NOMO-1 treated with DMSO at 0.1 percent for 48 hours (cell line): ENCODE data around the gene ARL16.

ENCODE experiments used
- DNase-seq: peaks from one replicate; lab custom pipeline; 2025; ENCODE audit not compliant: unreplicated experiment; lab: John Stamatoyannopoulos, UW

ARL16 gene

DNA sequence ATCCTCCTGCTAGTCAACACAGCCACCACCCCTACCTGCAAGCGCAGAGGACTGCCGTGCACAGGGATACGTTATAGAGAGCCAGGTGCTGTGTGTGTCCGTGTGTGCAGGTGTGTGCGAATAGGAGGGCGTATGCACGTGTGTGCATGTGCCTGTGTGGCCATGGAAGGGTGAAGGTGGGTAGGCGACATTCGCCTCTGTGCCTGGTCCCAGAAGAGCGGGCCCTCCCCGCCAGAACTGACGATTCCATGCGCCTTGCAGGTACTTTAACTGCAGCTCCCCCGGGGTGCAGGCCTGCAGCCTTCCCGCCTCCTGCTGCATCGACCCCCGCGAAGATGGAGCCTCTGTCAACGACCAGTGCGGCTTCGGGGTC lies 36.0 kb downstream of the ARL16 start:
- DNase-seq, result no peak

DNA sequence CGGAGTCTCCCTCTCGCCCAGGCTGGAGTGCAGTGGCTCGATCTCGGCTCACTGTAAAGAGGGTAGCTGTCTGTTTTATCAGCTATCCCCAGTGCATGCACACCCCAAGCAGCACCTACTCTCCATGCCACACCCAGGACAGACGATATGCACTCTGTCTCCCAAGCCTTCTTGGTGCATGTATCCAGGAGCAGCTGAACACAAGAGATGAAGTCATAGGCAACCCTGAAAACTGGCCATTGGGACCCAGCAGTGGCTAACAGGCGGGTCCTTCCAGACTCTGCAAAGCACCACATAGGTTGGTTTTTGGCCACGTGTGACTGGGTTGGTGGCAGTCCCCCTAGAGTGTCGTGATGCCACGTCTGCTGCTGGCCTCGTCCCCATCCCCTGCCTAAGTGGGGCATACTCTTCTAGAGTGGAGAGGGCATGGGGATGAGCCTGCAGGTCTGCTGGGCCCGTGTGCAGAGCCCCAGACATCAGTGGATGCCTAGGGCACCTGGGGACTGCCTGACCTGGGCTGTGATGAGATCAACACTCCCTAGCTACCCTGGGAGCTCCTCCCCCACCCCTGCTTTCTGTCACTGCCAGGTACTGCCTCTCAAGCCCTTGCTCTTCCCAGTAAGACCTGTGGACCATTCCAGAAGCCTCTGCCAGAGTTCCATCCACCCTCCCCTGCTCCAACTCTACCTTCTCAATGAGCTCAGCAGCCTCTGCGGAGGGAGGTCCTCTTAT lies 36.6 kb downstream of the ARL16 start:
- DNase-seq, result no peak

GRCh38 chr17:81644976-81645952 lies 38.3 kb downstream of the ARL16 start:
- DNase-seq, result no peak

GRCh38 chr17:81644496-81644895 lies 39.1 kb downstream of the ARL16 start:
- no peak for DNase-seq

- no peak for DNase-seq
These were observed 41.6 kb downstream of the ARL16 start for GRCh38 chr17:81641825-81642489.

- DNase-seq, result no peak
These were observed 43.6 kb downstream of the ARL16 start for GRCh38 chr17:81640011-81640410.

DNA sequence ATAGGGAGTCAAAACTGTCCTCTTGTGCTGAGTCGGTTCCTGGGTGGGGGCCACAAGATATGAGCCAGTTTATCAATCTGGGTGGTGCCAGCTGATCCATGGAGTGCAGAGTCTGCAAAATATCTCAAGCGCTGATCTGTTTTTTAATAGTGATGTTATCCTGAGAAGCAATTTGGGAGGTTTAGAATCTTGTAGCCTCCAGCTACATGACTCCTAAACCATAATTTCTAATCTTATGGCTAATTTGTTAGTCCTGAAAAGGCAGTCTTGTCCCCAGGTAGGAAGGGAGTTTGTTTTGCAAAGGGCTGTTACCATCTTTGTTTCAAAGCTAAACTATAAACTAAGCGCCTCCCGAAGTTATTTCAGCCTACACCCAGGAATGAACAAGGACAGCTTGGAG lies 44.9 kb downstream of the ARL16 start:
- DNase-seq, result no peak

- peak; percentile 57 for DNase-seq
These were observed 46.9 kb downstream of the ARL16 start, which contains the start of the genes NPLOC4 and TSPAN10 for GRCh38 chr17:81636505-81637288. Gene NPLOC4 (minus strand): TSS chr17:81637112. CDS start chr17:81636930, 182 bp downstream. Gene TSPAN10 (plus strand): TSS chr17:81637196. CDS start chr17:81642413, 5,217 bp downstream.

DNA sequence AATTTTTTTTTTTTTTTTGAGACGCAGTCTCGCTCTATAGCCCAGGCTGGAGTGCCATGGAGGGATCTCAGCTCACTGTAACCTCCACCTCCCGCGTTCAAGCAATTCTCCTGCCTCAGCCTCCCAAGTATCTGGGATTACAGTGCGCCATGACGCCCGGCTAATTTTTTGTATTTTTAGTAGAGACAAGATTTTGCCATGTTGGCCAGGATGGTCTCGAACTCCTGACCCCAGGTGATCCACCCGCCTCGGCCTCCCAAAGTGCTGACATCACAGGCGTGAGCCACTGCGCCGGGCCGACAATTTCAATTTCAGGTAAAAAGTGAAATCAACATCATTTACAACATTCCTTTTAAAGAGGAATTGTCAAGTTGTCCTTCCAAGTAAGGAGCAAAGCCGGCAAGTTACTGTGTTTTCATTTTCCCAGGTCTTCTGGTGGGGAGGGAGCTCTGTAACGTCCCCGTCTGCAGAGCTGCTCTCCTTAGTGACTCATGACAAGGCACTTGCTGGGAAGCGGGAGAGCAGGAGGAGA lies 47.6 kb downstream of the ARL16 start:
- DNase-seq, result no peak

DNA sequence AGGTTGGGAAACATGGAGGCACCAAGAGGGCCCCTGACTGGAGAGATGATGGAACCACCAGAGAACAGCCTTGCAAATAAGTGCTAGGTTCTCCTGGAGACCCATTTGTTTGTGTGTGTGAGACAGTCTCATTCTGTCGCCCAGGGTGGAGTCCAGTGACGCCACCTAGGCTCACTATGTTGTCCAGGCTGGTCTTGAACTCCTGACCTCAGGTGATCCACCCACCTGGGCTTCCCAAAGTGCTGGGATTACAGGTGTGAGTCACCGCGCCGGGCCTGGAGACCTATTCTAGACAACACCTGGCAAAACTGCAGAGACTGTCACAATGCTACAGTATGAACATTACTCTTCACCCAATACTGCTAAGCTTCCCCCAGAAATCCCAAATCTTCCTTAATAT lies 48.2 kb downstream of the ARL16 start:
- DNase-seq, result no peak

GRCh38 chr17:81631482-81631881 lies 52.1 kb downstream of the ARL16 start:
- DNase-seq, result no peak
